Left lung (tissue), 10 donors: ENCODE results near the gene CD19. TPM values are rescaled to one million over a fixed set of nuclear protein-coding genes. Genes with fewer than 3 reads are reported as not detected.

Experiments
- ATAC-seq: fragments of 200-7000 bp; cut with Tn5 transposase; one replicate; pipeline ENCODE4 v1.9.1; 2020; ENCODE audit warnings: moderate library complexity
- DNase-seq, 4 donors: peaks; one replicate each; pipeline ENCODE4 v3.0.0-alpha.2; 2013 to 2020
- H3K27ac ChIP-seq, 2 donors: fragments of 200-600 bp; sonication (generic) in 1 of 2; one replicate each; pipeline versions ENCODE4 v1.5.0 to v1.8.0; 2020 to 2021
- H3K27me3 ChIP-seq, 2 donors: fragments of 200-600 bp; sonication (generic) in 1 of 2; one replicate each; pipeline versions ENCODE4 v1.5.0 to v1.8.0; 2020 to 2021
- H3K36me3 ChIP-seq, 2 donors: fragments of 200-600 bp; sonication (generic) in 1 of 2; one replicate each; pipeline versions ENCODE4 v1.5.0 to v1.8.0; 2020 to 2021
- H3K4me1 ChIP-seq, 2 donors: fragments of 200-600 bp; one replicate each; pipeline ENCODE4 v1.8.0; 2021
- H3K4me3 ChIP-seq, 2 donors: fragments of 200-600 bp; sonication (generic) in 1 of 2; one replicate each; pipeline versions ENCODE4 v1.5.0 to v1.8.0; 2020 to 2021; ENCODE audit warnings: mild to moderate bottlenecking in 1 of 2
- H3K9me3 ChIP-seq, 2 donors: fragments of 200-600 bp; sonication (generic) in 1 of 2; one replicate each; pipeline versions ENCODE4 v1.5.0 to v1.8.0; 2020 to 2021
- intact Hi-C, 2 donors: fragments of 100-400 bp; cut with DNase I; formaldehyde crosslinking; loops; one replicate each; pipeline versions ENCODE4 v1.11.2 to v1.14.2; 2022
- polyA plus RNA-seq, 6 donors: library from polyadenylated mRNA; unstranded; fragments of 120-200 nt; gene quantifications; one replicate each; pipeline ENCODE4 v1.2.1, GENCODE V29; 2013; ENCODE audit not compliant: insufficient read length in 6 of 6
- total RNA-seq, 2 donors: library from RNA; stranded (reverse); fragmentation: NEBNext Ultra II Directional; extraction: Animal tissue kit (Norgen Biotek cat#: 25700); gene quantifications; one replicate each; pipeline ENCODE4 v1.2.1, GENCODE V29; 2021
- TF ChIP-seq, protein P1 (sequence below), 2 donors: fragments of 200-600 bp; sonication (generic) in 1 of 2; IDR thresholded peaks; one replicate each; pipeline versions ENCODE4 v1.5.0 to v1.8.0; 2021; ENCODE audit warnings: antibody characterized with exemption in 2 of 2
- donor health status: DM: no; HTN: yes; CAD: no.
- donor health status: DM: no; HTN: no; CAD: no.

CD19 gene
- total and polyA plus RNA-seq, 8 donors: 0.29 to 0.85 (median 0.51) TPM

DNA sequence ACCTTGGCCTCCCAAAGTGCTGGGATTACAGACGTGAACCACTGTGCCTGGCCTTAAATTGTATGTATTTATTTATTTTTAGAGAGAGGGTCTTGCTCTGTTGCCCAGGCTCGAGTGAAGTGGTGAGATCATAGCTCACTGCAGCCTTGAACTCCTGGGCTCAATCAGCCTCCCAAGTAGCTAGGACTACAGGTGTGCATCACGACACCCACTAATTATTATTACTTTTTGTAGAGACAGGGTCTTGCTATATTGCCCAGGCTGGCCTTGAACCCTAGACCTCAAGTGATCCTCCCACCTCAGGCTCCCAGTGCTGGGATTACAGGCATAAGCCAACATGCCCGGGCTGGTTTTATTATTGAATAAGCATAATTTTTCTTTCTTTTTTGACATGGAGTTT is 14.9 kb downstream of the CD19 start:
- H3K4me1 ChIP-seq: peaks cover 6 to 19% of the 10 kb centered on the region in 2 donors
- TF ChIP-seq, protein P1, sequence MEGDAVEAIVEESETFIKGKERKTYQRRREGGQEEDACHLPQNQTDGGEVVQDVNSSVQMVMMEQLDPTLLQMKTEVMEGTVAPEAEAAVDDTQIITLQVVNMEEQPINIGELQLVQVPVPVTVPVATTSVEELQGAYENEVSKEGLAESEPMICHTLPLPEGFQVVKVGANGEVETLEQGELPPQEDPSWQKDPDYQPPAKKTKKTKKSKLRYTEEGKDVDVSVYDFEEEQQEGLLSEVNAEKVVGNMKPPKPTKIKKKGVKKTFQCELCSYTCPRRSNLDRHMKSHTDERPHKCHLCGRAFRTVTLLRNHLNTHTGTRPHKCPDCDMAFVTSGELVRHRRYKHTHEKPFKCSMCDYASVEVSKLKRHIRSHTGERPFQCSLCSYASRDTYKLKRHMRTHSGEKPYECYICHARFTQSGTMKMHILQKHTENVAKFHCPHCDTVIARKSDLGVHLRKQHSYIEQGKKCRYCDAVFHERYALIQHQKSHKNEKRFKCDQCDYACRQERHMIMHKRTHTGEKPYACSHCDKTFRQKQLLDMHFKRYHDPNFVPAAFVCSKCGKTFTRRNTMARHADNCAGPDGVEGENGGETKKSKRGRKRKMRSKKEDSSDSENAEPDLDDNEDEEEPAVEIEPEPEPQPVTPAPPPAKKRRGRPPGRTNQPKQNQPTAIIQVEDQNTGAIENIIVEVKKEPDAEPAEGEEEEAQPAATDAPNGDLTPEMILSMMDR (IDR thresholded peaks at IDR 0.05): no peak
- H3K27ac ChIP-seq: no peak overlapping the region
- no peak overlapping the region for H3K4me3 ChIP-seq
- DNase-seq (no peak), ATAC-seq (no peak)
- H3K36me3 ChIP-seq: no peaks in the 10 kb centered on the region
- H3K9me3 ChIP-seq: no peaks in the 10 kb centered on the region
- H3K27me3 ChIP-seq: no peaks in the 10 kb centered on the region
- intact Hi-C loops: no loop called here

DNA sequence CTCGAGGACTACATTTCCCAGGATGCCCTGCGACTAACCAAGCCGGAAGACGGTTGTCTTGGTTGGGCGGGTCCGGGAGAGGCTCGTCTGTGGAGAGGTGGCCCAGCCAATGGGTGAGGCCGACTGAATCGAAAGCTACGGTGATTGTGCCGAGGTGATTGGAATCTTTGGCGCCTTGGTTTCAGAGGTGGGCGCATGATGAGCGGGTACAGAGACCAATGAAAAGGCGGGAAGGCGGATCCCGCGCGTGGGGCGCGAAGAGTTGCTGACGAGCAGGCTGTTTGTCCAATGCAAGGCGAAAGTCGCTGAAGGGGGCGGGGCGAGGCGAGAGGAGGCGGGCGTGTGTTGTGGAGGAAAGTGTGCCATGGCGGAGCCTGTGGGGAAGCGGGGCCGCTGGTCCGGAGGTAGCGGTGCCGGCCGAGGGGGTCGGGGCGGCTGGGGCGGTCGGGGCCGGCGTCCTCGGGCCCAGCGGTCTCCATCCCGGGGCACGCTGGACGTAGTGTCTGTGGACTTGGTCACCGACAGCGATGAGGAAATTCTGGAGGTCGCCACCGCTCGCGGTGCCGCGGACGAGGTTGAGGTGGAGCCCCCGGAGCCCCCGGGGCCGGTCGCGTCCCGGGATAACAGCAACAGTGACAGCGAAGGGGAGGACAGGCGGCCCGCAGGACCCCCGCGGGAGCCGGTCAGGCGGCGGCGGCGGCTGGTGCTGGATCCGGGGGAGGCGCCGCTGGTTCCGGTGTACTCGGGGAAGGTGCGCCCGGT is 19.1 kb downstream of the CD19 start, which contains the start of gene NFATC2IP:
Gene NFATC2IP (plus strand): TSS at position 290 of the 762 bp plus-strand sequence. CDS start 75 bp downstream, at position 365.
- intact Hi-C loops: no loop called here
- Histone ChIP-seq H3K4me3 (peak within 1 kb of the TSS; percentile 93 to 99), H3K27ac (peak within 1 kb of the TSS; percentile 77 to 86), H3K36me3 (peaks cover 0 to 29% of the 10 kb centered on the region in 2 donors), H3K4me1 (peaks cover 10 to 24% of the 10 kb centered on the region in 2 donors), H3K27me3 (no peaks in the 10 kb centered on the region), H3K9me3 (no peaks in the 10 kb centered on the region)
- peak; percentile 98 for ATAC-seq
- peak; percentile 98 to 100 (median 100) for DNase-seq
- TF ChIP-seq, protein P1 (IDR thresholded peaks at IDR 0.05): no peak

DNA sequence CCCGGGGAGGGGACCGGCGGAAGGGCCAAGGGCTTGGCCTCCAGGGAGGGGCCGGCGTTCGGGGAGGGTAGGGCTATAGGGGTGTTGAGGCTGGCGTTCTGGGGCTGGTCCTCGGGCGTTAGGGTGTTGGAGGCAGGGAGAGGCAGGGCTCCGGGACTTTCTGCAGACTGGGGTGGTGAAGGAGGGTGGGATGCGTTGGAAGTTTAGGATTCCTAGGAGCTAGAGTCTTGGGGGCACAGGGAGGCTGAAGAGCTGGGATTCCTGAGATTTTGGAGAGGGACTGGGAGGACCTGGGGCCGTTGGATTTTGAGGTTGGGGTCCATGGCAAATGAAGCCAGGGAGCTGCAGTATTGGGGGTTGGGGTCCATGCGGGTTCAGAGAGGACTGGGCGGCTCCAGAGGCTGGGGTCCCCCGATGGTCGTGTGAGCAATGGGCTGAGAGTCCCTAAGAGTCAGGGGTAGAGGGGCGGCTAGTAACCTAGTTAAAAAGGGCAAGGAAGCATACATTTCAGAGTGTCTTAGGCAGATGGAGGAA is 19.7 kb downstream of the CD19 start:
- peak overlapping the region in 1 of 2 donors; percentile 86 for H3K27ac ChIP-seq
- no peaks in the 10 kb centered on the region for H3K27me3 ChIP-seq
- intact Hi-C loops: no loop called here
- peaks cover 8 to 22% of the 10 kb centered on the region in 2 donors for H3K4me1 ChIP-seq
- no peaks in the 10 kb centered on the region for H3K9me3 ChIP-seq
- H3K36me3 ChIP-seq: peaks cover 0 to 36% of the 10 kb centered on the region in 2 donors
- peak overlapping the region; percentile 93 to 99 for H3K4me3 ChIP-seq
- TF ChIP-seq, protein P1 (IDR thresholded peaks at IDR 0.05): no peak
- DNase-seq (peak in 2 of 4 donors; percentile 41 to 46), ATAC-seq (no peak)

- TF ChIP-seq, protein P1 (IDR thresholded peaks at IDR 0.05): no peak
Observed at GRCh38 chr16:28958216-28958615, 26.4 kb downstream of the CD19 start.

GRCh38 chr16:28958836-28959235 is 27.1 kb downstream of the CD19 start:
- no peaks in the 10 kb centered on the region for H3K27me3 ChIP-seq
- peaks cover 0 to 99% of the 10 kb centered on the region in 2 donors for H3K36me3 ChIP-seq
- intact Hi-C loops: no loop called here
- TF ChIP-seq, protein P1 (IDR thresholded peaks at IDR 0.05): no peak
- H3K4me1 ChIP-seq: no peaks in the 10 kb centered on the region
- H3K27ac ChIP-seq: no peak overlapping the region
- ATAC-seq (no peak), DNase-seq (peak in 1 of 4 donors; percentile 25)
- no peak overlapping the region for H3K4me3 ChIP-seq
- no peaks in the 10 kb centered on the region for H3K9me3 ChIP-seq

More at GRCh38 chr16:28958216-28958615, 26.4 kb downstream of the CD19 start:
- H3K27me3 ChIP-seq: no peaks in the 10 kb centered on the region
- H3K4me1 ChIP-seq: no peaks in the 10 kb centered on the region
- H3K27ac ChIP-seq: no peak overlapping the region
- DNase-seq (peak in 1 of 4 donors; percentile 5), ATAC-seq (no peak)
- intact Hi-C loops: no loop called here
- H3K4me3 ChIP-seq: no peak overlapping the region
- H3K9me3 ChIP-seq: no peaks in the 10 kb centered on the region
- peaks cover 0 to 99% of the 10 kb centered on the region in 2 donors for H3K36me3 ChIP-seq
